Right atrium auricular region (tissue), 2 donors: ENCODE data around the gene EQTN. TPM values are rescaled to one million over a fixed set of nuclear protein-coding genes. Genes with fewer than 3 reads are reported as not detected.

Source experiments
- DNase-seq: peaks from one replicate; pipeline ENCODE4 v3.0.0-alpha.2; 2019; ENCODE audit warnings: low spot score
- H3K27ac ChIP-seq, 2 donors: fragments of 200-600 bp; sonication (generic); 1 replicate in 1 of 2; 2 replicates in 1 of 2; pipeline ENCODE4 v1.5.1; 2016 to 2019
- H3K27me3 ChIP-seq, 2 donors: fragments of 200-600 bp; sonication (generic); one replicate each; pipeline versions ENCODE4 v1.5.1 to v1.6.0; 2017 to 2019
- H3K36me3 ChIP-seq: fragments of 200-600 bp; sonication (generic); one replicate; pipeline ENCODE4 v1.5.1; 2016
- H3K4me1 ChIP-seq, 2 donors: fragments of 200-600 bp; sonication (generic); one replicate each; pipeline versions ENCODE4 v1.5.1 to v1.6.0; 2017 to 2019
- H3K4me3 ChIP-seq, 2 donors: fragments of 200-600 bp; sonication (generic); 1 replicate in 1 of 2; 2 replicates in 1 of 2; pipeline ENCODE4 v1.5.1; 2017 to 2019; ENCODE audit warnings: mild to moderate bottlenecking in 1 of 2, moderate library complexity in 1 of 2
- H3K9me3 ChIP-seq, 2 donors: fragments of 200-600 bp; sonication (generic); one replicate each; pipeline ENCODE4 v1.5.1; 2019
- total RNA-seq, 2 donors: library from RNA; depleted of rRNA; stranded (reverse); fragments of >200 nt; gene quantifications; one replicate each; pipeline ENCODE4 v1.1.0, GENCODE V29; 2016
- TF ChIP-seq, protein P1 (sequence below), 2 donors: fragments of 200-600 bp; sonication (generic); IDR thresholded peaks; one replicate each; pipeline ENCODE4 v1.5.1; 2019; ENCODE audit warnings: antibody characterized with exemption in 2 of 2

EQTN gene
- total RNA-seq: not detected

DNA sequence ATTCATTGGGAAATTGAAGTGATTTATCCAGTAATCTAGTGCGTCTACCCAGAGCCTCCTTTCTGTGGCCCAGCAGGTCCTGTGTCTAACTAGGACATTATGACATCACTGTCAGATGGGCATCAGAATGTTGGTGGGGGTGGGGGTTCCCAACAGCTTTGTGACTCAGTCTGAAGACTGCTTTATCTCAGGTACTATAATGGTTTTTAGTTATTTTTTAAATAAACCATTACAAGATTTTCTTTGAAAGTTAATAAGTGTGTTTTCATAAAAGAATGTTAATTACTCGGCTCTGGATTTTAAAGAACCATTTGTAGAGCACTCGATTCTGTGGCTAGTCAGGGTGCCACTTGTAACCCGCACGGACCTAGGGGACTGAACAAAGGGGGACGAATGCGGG, at the start of gene EQTN:
Gene EQTN, minus strand, starts transcription at position 101 of the 400 bp plus-strand sequence. Its CDS starts 95 bp downstream, at position 6.
- Histone ChIP-seq H3K27me3 (no peaks in the 10 kb centered on the region), H3K9me3 (no peaks in the 10 kb centered on the region), H3K27ac (no peak within 1 kb of the TSS), H3K4me1 (no peaks in the 10 kb centered on the region), H3K36me3 (no peaks in the 10 kb centered on the region), H3K4me3 (no peak within 1 kb of the TSS)
- no peak for DNase-seq
- TF ChIP-seq, protein P1, sequence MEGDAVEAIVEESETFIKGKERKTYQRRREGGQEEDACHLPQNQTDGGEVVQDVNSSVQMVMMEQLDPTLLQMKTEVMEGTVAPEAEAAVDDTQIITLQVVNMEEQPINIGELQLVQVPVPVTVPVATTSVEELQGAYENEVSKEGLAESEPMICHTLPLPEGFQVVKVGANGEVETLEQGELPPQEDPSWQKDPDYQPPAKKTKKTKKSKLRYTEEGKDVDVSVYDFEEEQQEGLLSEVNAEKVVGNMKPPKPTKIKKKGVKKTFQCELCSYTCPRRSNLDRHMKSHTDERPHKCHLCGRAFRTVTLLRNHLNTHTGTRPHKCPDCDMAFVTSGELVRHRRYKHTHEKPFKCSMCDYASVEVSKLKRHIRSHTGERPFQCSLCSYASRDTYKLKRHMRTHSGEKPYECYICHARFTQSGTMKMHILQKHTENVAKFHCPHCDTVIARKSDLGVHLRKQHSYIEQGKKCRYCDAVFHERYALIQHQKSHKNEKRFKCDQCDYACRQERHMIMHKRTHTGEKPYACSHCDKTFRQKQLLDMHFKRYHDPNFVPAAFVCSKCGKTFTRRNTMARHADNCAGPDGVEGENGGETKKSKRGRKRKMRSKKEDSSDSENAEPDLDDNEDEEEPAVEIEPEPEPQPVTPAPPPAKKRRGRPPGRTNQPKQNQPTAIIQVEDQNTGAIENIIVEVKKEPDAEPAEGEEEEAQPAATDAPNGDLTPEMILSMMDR (IDR thresholded peaks at IDR 0.05): no peak

DNA sequence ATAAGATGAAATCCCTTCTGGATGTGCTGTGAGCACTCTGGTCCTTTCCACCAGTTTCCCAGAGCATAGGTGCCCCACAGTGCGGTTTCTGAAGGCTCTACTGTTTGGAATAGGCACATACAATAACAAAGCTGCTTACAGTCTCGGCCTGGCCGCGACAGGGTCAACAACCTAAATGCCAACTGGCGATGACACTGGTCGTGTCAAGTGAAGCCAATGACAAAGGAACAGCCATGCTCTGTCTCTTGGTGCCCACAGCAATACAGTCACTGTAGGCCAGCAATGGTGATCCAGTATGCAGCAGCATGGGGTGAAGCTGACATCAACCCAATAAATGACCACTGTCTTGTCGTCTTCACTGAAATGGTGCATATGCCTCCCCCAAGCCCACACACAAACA, 47.8 kb upstream of the EQTN start:
- Histone ChIP-seq H3K27ac (no peak overlapping the region), H3K36me3 (no peaks in the 10 kb centered on the region), H3K4me3 (no peak overlapping the region), H3K9me3 (no peaks in the 10 kb centered on the region), H3K4me1 (peaks cover 0 to 12% of the 10 kb centered on the region in 2 donors), H3K27me3 (no peaks in the 10 kb centered on the region)
- TF ChIP-seq, protein P1 (IDR thresholded peaks at IDR 0.05): no peak
- DNase-seq: no peak

DNA sequence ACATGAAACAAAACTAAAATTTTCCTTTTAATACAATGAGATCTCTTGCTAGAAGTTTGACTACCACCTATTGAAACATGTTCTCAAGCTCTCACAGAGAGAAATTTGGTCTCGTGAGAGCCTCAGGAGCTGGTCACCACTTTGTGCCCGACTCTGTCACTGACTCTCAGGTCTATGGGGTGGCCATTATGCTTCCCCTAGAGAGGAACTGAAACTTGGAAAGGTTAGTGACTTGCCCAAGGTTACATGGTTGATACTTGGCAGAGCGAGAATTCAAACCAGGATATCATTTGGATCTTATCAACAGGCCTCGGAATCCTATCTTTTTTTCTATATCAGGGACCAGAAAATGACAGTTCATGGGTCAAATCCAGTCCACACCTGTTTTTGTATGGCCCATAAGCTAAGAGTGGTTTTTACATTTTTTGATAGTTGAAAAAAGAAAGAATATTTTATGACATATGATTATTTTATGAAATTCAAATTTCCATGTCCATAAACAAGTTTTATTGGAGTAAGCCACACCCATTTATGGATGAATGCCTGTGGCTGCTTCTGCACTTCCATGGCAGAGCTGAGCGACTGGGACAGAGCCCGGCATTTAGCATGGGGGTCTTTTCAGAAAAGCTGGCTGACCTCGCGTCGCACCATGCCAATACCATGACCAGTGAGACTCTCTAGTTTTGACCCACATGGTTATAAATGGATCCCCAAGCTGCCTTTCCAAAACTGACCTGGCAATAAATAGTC, 44.8 kb upstream of the EQTN start:
- no peaks in the 10 kb centered on the region for H3K27me3 ChIP-seq
- H3K36me3 ChIP-seq: no peaks in the 10 kb centered on the region
- H3K4me1 ChIP-seq: peaks cover 0 to 31% of the 10 kb centered on the region in 2 donors
- no peaks in the 10 kb centered on the region for H3K9me3 ChIP-seq
- DNase-seq: no peak
- H3K4me3 ChIP-seq: no peak overlapping the region
- TF ChIP-seq, protein P1 (IDR thresholded peaks at IDR 0.05): no peak
- H3K27ac ChIP-seq: no peak overlapping the region

DNA sequence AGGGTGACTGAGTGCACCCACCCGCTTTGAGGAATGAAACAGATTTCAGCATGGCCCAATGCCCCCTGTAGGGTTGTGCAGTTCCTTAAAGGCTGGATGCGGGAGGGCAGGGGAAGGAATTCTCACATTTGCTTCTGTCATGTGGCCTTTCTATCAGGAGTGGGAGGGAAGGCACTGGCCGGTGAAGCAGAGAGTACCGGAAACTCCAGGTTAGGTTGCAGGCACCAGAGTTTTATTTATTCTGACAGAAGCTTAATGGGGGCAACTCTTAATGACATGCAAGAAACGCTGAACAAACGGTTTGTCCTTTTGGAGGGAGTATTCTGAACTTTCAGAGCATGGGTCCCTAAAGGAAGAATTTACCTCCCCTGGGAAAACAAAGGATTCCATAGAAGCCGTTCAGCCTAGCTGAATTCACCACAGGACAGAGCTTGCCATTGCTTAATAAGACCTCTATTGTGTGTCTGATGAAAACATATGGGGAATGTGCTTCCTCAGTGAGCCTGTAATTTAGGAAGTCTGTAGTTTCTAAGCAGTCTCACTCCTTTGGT, 44.1 kb upstream of the EQTN start:
- DNase-seq: no peak
- no peak overlapping the region for H3K4me3 ChIP-seq
- H3K36me3 ChIP-seq: no peaks in the 10 kb centered on the region
- H3K27ac ChIP-seq: no peak overlapping the region
- peaks cover 0 to 31% of the 10 kb centered on the region in 2 donors for H3K4me1 ChIP-seq
- TF ChIP-seq, protein P1 (IDR thresholded peaks at IDR 0.05): no peak
- H3K27me3 ChIP-seq: no peaks in the 10 kb centered on the region
- H3K9me3 ChIP-seq: no peaks in the 10 kb centered on the region

DNA sequence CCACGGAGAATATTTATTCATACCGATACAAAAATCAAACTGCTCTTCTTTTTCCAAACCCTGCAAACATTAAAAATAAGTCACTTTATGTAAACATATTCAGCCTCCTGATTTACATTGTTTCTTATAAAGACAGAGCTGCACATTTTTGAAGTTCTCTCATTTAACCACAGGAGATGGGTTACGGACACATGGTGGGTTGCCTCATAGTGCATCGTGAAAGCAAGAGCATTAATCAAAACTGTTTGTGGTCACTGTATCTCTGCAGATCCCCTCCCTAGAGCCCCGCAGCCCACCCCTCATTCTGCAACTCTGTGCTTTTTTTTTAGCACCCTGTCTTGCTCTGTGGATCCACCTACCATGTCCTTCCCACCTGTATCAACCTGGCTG, 43.3 kb upstream of the EQTN start:
- no peak for DNase-seq
- H3K4me1 ChIP-seq: peaks cover 0 to 31% of the 10 kb centered on the region in 2 donors
- no peaks in the 10 kb centered on the region for H3K27me3 ChIP-seq
- no peak overlapping the region for H3K27ac ChIP-seq
- H3K4me3 ChIP-seq: no peak overlapping the region
- H3K9me3 ChIP-seq: no peaks in the 10 kb centered on the region
- TF ChIP-seq, protein P1 (IDR thresholded peaks at IDR 0.05): no peak
- no peaks in the 10 kb centered on the region for H3K36me3 ChIP-seq
